Mesothelial cell of epicardium (in vitro differentiated cells): ENCODE data around the gene LRMDA. TPM values are rescaled to one million over a fixed set of nuclear protein-coding genes. Genes with fewer than 3 reads are reported as not detected.

Experiments used
- DNase-seq, 2 experiments: peaks; one replicate each; pipeline ENCODE4 v3.0.0; 2021; ENCODE audit warnings: low spot score in 2 of 2; ENCODE audit not compliant: unreplicated experiment in 2 of 2
- H3K27ac Mint-ChIP-seq: 2 replicates; pipeline ENCODE4 v1.8.0; 2021; ENCODE audit warnings: mixed read lengths
- H3K27me3 Mint-ChIP-seq: 2 replicates; pipeline ENCODE4 v1.8.0; 2021; ENCODE audit warnings: low read depth, mixed read lengths
- H3K36me3 Mint-ChIP-seq: 2 replicates; pipeline ENCODE4 v1.8.0; 2021; ENCODE audit warnings: mixed read lengths
- H3K4me1 Mint-ChIP-seq: 2 replicates; pipeline ENCODE4 v1.8.0; 2021; ENCODE audit warnings: mixed read lengths
- H3K4me3 Mint-ChIP-seq: 2 replicates; pipeline ENCODE4 v1.8.0; 2021; ENCODE audit warnings: mild to moderate bottlenecking, moderate library complexity, mixed read lengths
- H3K9me3 Mint-ChIP-seq: 2 replicates; pipeline ENCODE4 v1.8.0; 2021; ENCODE audit warnings: mixed read lengths
- CTCF ChIP-seq: fragments of 200-600 bp; sonication (generic); IDR thresholded peaks from one replicate; pipeline ENCODE4 v1.5.0; 2021; ENCODE audit warnings: antibody characterized with exemption; ENCODE audit not compliant: unreplicated experiment
- total RNA-seq: library from RNA; stranded (reverse); gene quantifications from 3 replicates; pipeline ENCODE4 v1.2.1, GENCODE V29; 2021

Gene LRMDA
- total RNA-seq, 1 donor from 2014 or later = 2.0 TPM

- H3K27ac Mint-ChIP-seq = no peak overlapping the region
- H3K4me1 Mint-ChIP-seq = peaks cover 51% of the 10 kb centered on the region
Measured at GRCh38 chr10:76115131-76115470, 683.7 kb downstream of the LRMDA start.

DNA sequence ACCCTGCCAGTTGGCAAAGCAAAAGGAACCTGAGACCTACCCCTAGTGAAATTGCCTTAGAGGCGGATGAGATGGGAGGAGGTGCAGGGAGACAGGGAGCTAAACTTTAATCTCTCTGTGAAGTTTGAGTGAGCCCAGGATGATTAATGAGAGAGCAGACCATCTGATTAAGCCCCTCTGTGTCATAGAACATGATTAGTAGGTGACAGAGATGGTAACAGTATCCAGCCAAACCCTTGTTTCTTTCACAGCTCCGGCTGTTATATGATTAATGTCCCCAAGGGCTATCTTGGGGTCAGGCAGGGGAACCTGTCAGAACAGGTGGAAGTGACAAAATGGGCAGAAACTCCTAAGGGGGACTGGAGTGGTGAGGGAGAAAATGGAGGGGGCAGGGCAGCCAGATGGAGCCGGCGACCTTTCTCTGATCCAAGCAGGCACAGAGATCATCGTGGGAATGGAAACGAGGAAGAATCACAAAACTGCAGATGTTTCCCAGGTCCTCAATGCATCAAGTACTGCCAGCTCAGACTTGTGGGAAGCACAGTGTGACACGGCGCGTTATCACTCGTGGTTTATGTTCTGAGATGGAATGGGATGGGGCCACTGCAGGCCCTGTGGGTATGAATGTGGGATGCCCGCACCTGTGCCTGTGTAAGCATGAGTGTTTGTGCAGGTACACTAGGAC is 684.2 kb downstream of the LRMDA start:
- H3K36me3 Mint-ChIP-seq = no peaks in the 10 kb centered on the region
- peaks cover 51% of the 10 kb centered on the region for H3K4me1 Mint-ChIP-seq
- peaks cover 18% of the 10 kb centered on the region for H3K27me3 Mint-ChIP-seq

More at GRCh38 chr10:76115131-76115470, 683.7 kb downstream of the LRMDA start:
- DNase-seq = no peak
- Mint-ChIP-seq H3K36me3 (no peaks in the 10 kb centered on the region), H3K9me3 (no peaks in the 10 kb centered on the region), H3K27me3 (peaks cover 19% of the 10 kb centered on the region), H3K4me3 (no peak overlapping the region)
- no peak for TF ChIP-seq CTCF

DNA sequence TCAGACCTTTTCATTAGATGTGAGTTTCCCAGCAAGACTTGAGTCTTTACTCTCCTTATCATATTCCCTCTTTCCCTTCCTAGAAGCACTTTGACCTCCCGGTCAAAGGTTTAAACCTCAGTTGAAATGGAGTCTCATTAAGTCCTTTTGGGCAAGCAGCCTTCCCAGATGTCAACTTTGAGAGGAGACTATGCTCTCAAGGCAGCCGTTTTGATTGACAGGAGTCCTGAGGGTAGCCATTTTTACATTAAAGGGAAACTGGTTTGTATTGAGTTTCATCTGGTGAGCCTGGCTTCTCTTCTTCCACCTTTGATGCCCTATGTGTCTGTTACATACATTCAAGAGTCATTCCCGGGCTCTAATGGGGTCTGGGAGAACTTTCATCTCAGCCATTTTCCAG is 685.1 kb downstream of the LRMDA start:
- Mint-ChIP-seq H3K27me3 (peaks cover 23% of the 10 kb centered on the region), H3K4me1 (peaks cover 43% of the 10 kb centered on the region), H3K27ac (no peak overlapping the region), H3K36me3 (no peaks in the 10 kb centered on the region), H3K9me3 (no peaks in the 10 kb centered on the region), H3K4me3 (no peak overlapping the region)
- TF ChIP-seq CTCF = no peak
- no peak for DNase-seq

More for the DNA sequence above, 684.2 kb downstream of the LRMDA start:
- Mint-ChIP-seq H3K4me3 (no peak overlapping the region), H3K27ac (no peak overlapping the region), H3K9me3 (no peaks in the 10 kb centered on the region)
- no peak for TF ChIP-seq CTCF
- no peak for DNase-seq

GRCh38 chr10:76117949-76118348 is 686.5 kb downstream of the LRMDA start:
- Mint-ChIP-seq H3K36me3 (no peaks in the 10 kb centered on the region), H3K9me3 (no peaks in the 10 kb centered on the region), H3K27ac (no peak overlapping the region), H3K4me3 (no peak overlapping the region), H3K4me1 (peaks cover 32% of the 10 kb centered on the region), H3K27me3 (peaks cover 38% of the 10 kb centered on the region)
- no peak for DNase-seq
- no peak for TF ChIP-seq CTCF

GRCh38 chr10:76119036-76119435 is 687.6 kb downstream of the LRMDA start:
- no peak overlapping the region for H3K27ac Mint-ChIP-seq
- no peak for TF ChIP-seq CTCF
- H3K4me3 Mint-ChIP-seq = no peak overlapping the region
- H3K27me3 Mint-ChIP-seq = peaks cover 47% of the 10 kb centered on the region
- H3K9me3 Mint-ChIP-seq = no peaks in the 10 kb centered on the region
- no peak for DNase-seq
- no peaks in the 10 kb centered on the region for H3K36me3 Mint-ChIP-seq
- peaks cover 22% of the 10 kb centered on the region for H3K4me1 Mint-ChIP-seq
